Retina (tissue), 1 donor: Measurements from ENCODE around the gene BRS3.
"Not testable (repeated sequence)": the region's sequence is repeated elsewhere in the genome, so short reads cannot be mapped to it uniquely, and the experiment has no call there.

Experiments used
- DNase-seq: peaks from one replicate; pipeline ENCODE4 v3.0.0-alpha.2; 2016

Gene BRS3

GRCh38 chrX:136487647-136488046 is at the start of gene BRS3:
BRS3 (plus strand) TSS chrX:136487947; CDS start chrX:136488115, 168 bp downstream.
- DNase-seq: no peak

DNA sequence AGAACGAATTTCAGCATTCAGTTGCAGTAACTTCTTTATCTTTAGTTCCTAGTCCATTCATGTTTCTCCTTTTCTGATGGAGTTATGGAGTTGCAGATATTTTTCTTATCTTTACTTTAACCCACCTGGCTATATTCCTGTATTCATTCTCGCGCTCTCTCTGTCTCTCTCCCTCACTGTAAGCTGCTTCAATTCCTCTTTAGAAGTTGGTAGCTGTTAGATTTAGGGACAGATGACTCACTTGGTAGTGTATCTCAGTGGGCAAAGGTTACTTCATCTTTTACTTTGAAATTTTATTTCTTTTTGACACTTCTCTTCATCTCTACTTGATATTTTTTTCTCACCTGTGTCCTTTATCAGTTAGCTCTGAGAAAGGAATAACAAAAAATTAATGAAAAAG is 49.6 kb upstream of the BRS3 start:
- no peak for DNase-seq

DNA sequence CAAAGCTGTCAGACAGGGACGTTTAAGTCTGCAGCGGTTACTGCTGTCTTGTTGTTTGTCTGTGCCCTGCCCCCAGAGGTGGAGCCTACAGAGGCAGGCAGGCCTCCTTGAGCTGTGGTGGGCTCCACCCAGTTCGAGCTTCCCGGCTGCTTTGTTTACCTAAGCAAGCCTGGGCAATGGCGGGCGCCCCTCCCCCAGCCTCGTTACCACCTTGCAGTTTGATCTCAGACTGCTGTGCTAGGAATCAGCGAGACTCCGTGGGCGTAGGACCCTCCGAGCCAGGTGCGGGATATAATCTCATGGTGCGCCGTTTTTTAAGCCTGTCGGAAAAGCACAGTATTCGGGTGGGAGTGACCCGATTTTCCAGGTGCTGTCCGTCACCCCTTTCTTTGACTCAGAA is 42.1 kb upstream of the BRS3 start:
- not testable (repeated sequence) for DNase-seq

GRCh38 chrX:136446208-136446607 is 41.5 kb upstream of the BRS3 start:
- no peak for DNase-seq

DNA sequence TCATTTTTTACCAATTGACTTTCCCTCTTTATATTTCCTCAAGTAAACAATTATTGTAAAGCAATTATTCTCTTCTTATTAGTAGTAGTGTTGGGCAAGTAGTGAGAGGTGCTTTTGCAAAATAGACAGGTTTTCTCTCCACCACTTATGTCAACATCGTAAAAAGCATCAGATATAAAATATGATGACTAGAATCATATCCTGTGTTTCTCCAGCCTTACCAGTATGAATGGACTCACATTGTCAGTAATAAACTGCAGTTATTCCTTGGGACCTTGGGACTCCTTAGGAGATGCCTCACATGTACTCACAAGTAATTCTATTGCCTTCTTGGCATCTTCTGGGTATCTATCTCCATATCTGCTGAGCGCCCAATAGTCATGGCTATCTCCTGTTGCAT is 40.4 kb upstream of the BRS3 start:
- DNase-seq: no peak

- DNase-seq: no peak
Observed at GRCh38 chrX:136447968-136448367, 39.8 kb upstream of the BRS3 start.

- no peak for DNase-seq
Observed at GRCh38 chrX:136450050-136450830, 37.5 kb upstream of the BRS3 start.

DNA sequence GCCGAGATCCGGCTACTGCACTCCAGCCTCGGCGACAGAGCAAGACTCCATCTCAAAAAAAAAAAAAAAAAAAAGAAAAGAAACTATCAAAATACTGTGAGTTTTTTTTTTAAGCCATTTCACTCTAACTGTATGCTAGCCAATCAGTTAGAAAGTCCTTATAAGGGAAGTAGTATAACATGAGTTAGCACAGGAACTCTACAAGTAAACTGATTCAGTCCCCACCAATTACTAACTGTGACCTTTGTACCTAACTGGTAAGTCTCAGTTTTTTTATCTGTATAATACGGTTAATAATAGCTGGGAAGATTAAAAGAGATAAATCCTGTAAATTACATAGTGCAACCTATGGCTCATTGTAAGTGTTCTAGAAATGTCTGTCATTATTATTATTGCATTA is 35.1 kb upstream of the BRS3 start:
- no peak for DNase-seq

DNA sequence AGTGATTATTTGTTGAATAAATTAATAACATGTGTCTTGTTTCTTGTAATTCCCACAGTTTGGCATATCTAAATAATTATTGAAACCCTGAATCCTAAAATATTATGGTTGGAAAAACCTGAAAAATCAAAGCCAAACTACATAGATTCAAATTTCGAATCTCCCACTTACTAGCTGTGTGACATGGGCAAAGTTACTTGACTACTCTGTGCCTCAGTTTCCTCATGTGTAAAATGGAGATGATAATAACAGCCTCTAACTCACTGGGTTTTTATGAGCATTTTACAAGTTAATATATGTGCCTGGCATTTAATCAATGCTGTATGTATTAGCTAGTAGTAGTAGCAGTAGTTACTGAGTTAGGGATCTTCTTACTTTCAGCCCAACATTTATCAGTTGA is 34.6 kb upstream of the BRS3 start:
- DNase-seq: no peak

GRCh38 chrX:136453771-136454170 is 34.0 kb upstream of the BRS3 start:
- no peak for DNase-seq

GRCh38 chrX:136456133-136456532 is 31.6 kb upstream of the BRS3 start:
- no peak for DNase-seq

- no peak for DNase-seq
Observed at GRCh38 chrX:136457303-136457917, 30.3 kb upstream of the BRS3 start.

DNA sequence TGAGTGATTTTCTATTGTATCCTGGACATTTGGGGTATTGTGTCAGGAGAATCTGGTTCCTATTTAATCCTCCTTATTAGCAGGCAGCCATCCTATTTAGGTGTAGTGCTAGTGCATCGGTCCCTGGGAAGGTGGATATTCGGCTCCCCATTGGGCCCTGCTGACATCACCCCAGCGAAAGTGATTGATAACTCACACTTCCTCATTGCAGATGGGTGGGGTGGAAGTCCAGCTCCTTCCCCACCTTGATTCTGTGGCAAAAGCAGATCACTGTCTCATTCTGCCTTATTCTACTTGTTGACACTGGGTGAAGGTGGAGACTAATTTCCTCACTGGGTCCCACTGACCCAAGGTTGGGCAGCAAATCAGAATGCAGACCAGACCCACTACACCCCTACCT is 23.2 kb upstream of the BRS3 start:
- DNase-seq: no peak

DNA sequence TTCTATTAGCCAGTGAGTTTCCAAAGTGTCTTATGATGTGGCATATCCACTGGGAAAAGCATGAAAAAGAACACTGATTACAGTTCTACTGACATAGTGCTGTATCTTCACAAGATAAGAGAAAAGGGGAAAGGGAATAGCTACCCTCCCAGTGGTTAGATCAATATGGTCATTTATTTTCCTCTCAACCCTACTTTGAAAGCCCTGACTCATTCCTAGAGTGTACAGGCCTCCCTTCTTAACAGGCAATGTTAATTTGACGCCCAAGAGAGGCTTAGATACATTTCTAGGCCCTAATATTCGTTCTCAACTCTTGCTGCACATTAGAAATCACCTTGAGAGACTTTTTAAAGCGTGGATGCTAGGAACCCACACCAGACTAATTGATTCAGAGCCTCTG is 20.4 kb upstream of the BRS3 start:
- no peak for DNase-seq

GRCh38 chrX:136468391-136469103 is 19.2 kb upstream of the BRS3 start:
- DNase-seq: no peak

- no peak for DNase-seq
Observed at GRCh38 chrX:136473663-136474062, 14.1 kb upstream of the BRS3 start.

- no peak for DNase-seq
Observed at GRCh38 chrX:136475236-136475635, 12.5 kb upstream of the BRS3 start.

- DNase-seq: no peak
Observed at GRCh38 chrX:136476501-136476900, 11.2 kb upstream of the BRS3 start.

- no peak for DNase-seq
Observed at GRCh38 chrX:136477026-136477425, 10.7 kb upstream of the BRS3 start.

- DNase-seq: no peak
Observed at GRCh38 chrX:136480383-136480782, 7.4 kb upstream of the BRS3 start.

DNA sequence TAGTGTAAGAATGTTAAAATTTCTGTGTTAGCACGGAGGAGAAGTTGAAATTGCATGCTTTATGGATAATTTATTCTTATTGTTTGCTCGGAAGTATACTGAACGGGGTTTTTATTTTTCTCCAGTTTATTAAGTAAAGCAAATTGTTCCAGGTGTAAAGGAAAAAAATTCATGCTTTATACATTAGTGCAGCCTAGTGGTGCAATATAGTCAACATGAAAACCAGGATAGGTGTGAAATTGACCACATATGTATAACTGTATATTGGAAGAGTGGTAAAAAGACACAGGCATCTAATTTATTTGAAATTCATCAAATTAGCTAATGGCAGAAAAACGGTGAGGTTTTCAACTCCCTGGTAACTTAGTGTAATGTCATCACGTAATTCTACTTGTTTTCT is 959 bp downstream of the BRS3 start:
- DNase-seq: no peak

DNA sequence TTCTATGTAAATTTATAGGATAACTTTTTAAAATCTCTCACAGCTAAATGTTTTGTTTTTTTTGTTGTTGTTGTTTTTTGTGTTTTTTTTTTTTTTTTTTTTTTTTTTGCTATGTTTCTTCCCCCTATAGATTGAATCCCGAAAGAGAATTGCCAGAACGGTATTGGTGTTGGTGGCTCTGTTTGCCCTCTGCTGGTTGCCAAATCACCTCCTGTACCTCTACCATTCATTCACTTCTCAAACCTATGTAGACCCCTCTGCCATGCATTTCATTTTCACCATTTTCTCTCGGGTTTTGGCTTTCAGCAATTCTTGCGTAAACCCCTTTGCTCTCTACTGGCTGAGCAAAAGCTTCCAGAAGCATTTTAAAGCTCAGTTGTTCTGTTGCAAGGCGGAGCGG is 4.1 kb downstream of the BRS3 start:
- DNase-seq: no peak

DNA sequence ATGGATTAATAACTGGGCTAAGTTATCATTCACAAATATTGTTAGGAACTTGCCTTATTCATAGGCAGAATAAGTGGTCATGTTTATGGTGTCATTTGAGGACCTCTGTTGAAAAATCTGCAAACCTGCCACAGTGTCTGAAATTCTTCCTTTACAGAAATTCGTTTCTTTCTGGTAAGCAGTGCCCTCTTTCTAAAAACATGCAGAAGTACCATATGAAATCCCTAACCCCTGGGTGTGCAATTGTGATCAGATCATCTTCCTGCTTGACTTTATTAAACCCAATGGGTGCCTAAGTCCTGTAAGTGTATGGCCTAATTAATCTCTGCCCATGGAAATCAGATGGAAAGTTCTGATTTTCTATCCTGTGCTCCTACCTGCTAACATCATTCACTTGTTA is 5.3 kb downstream of the BRS3 start:
- DNase-seq: no peak

GRCh38 chrX:136495043-136495442 is 7.3 kb downstream of the BRS3 start:
- no peak for DNase-seq
